GM23338 (cell line): ENCODE data around the gene TAAR6.

ENCODE experiments used
- CREB1 ChIP-seq: fragments of 250-450 bp; sonication (Bioruptor Pico); IDR thresholded peaks from 2 replicates; pipeline ENCODE4 v1.5.0; 2020; ENCODE audit warnings: low read depth, mild to moderate bottlenecking, moderate library complexity
- EZH2 ChIP-seq: fragments of 200-600 bp; sonication (generic); IDR thresholded peaks from one replicate; pipeline ENCODE4 v1.8.0; 2017; ENCODE audit warnings: antibody characterized with exemption, mild to moderate bottlenecking, low read depth; ENCODE audit not compliant: unreplicated experiment
- POLR2AphosphoS5 ChIP-seq: IDR thresholded peaks from 2 replicates; pipeline ENCODE4 v1.6.1; 2016; ENCODE audit warnings: antibody characterized with exemption, low read depth
- STAT1 ChIP-seq: IDR thresholded peaks from one replicate; pipeline ENCODE4 v1.6.1; 2016; ENCODE audit warnings: antibody characterized with exemption; ENCODE audit not compliant: unreplicated experiment
- ZNF114 ChIP-seq: fragments of 250-450 bp; sonication (Bioruptor Pico); IDR thresholded peaks from 2 replicates; pipeline ENCODE4 v1.5.0; 2020; ENCODE audit warnings: mild to moderate bottlenecking, moderate library complexity
- ZNF331 ChIP-seq: fragments of 250-450 bp; sonication (Bioruptor Pico); IDR thresholded peaks from 2 replicates; pipeline ENCODE4 v1.5.0; 2020; ENCODE audit warnings: low read depth, mild to moderate bottlenecking, moderate library complexity
- TF ChIP-seq, protein P1 (sequence below), 2 experiments: fragments of 200-600 bp in 1 of 2; sonication (generic) in 1 of 2; conservative IDR thresholded peaks; 2 replicates each; pipeline versions ENCODE4 v1.5.1 to v1.6.1; 2016 to 2017; ENCODE audit warnings: antibody characterized with exemption in 2 of 2, low read depth in 2 of 2, mild to moderate bottlenecking in 2 of 2, moderate library complexity in 1 of 2
- TF ChIP-seq, protein P2 (sequence below): IDR thresholded peaks from 2 replicates; pipeline ENCODE4 v1.6.1; 2016; ENCODE audit warnings: antibody characterized with exemption
- TF ChIP-seq, protein P3 (sequence below): IDR thresholded peaks from one replicate; pipeline ENCODE4 v1.6.1; 2018; ENCODE audit warnings: antibody characterized with exemption; ENCODE audit not compliant: unreplicated experiment

DNA sequence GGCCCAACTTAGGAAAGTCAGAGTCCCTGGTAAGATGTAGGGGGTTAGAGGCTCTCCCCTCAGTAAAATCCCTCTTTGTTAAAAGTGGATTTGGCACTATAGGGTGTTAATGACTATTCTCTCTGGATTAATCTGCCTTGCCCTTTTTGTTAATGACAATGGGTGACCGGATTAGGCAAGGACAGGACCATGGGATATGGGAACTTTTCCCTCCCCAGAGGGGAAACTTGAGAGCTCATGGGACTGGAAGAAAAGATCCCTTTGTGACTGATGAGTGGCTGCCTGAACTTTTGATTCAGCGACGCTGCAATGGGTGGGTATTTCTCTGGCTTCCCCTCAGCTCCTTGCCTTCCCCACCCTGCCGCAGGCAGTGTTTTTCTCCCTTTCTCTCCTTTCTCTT is 44.3 kb upstream of the TAAR6 start:
- TF ChIP-seq, protein P1, sequence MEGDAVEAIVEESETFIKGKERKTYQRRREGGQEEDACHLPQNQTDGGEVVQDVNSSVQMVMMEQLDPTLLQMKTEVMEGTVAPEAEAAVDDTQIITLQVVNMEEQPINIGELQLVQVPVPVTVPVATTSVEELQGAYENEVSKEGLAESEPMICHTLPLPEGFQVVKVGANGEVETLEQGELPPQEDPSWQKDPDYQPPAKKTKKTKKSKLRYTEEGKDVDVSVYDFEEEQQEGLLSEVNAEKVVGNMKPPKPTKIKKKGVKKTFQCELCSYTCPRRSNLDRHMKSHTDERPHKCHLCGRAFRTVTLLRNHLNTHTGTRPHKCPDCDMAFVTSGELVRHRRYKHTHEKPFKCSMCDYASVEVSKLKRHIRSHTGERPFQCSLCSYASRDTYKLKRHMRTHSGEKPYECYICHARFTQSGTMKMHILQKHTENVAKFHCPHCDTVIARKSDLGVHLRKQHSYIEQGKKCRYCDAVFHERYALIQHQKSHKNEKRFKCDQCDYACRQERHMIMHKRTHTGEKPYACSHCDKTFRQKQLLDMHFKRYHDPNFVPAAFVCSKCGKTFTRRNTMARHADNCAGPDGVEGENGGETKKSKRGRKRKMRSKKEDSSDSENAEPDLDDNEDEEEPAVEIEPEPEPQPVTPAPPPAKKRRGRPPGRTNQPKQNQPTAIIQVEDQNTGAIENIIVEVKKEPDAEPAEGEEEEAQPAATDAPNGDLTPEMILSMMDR (conservative IDR thresholded peaks at IDR 0.05; ENCODE audit: low read depth in 2 of 2): no peak
- TF ChIP-seq CREB1 (CRISPR knock-in tag) (no peak), EZH2 (no peak), POLR2AphosphoS5 (no peak), ZNF331 (CRISPR knock-in tag) (no peak), ZNF114 (CRISPR knock-in tag) (no peak), STAT1 (no peak)
- TF ChIP-seq, protein P2, sequence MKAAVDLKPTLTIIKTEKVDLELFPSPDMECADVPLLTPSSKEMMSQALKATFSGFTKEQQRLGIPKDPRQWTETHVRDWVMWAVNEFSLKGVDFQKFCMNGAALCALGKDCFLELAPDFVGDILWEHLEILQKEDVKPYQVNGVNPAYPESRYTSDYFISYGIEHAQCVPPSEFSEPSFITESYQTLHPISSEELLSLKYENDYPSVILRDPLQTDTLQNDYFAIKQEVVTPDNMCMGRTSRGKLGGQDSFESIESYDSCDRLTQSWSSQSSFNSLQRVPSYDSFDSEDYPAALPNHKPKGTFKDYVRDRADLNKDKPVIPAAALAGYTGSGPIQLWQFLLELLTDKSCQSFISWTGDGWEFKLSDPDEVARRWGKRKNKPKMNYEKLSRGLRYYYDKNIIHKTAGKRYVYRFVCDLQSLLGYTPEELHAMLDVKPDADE: no peak
- TF ChIP-seq, protein P3, sequence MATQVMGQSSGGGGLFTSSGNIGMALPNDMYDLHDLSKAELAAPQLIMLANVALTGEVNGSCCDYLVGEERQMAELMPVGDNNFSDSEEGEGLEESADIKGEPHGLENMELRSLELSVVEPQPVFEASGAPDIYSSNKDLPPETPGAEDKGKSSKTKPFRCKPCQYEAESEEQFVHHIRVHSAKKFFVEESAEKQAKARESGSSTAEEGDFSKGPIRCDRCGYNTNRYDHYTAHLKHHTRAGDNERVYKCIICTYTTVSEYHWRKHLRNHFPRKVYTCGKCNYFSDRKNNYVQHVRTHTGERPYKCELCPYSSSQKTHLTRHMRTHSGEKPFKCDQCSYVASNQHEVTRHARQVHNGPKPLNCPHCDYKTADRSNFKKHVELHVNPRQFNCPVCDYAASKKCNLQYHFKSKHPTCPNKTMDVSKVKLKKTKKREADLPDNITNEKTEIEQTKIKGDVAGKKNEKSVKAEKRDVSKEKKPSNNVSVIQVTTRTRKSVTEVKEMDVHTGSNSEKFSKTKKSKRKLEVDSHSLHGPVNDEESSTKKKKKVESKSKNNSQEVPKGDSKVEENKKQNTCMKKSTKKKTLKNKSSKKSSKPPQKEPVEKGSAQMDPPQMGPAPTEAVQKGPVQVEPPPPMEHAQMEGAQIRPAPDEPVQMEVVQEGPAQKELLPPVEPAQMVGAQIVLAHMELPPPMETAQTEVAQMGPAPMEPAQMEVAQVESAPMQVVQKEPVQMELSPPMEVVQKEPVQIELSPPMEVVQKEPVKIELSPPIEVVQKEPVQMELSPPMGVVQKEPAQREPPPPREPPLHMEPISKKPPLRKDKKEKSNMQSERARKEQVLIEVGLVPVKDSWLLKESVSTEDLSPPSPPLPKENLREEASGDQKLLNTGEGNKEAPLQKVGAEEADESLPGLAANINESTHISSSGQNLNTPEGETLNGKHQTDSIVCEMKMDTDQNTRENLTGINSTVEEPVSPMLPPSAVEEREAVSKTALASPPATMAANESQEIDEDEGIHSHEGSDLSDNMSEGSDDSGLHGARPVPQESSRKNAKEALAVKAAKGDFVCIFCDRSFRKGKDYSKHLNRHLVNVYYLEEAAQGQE: no peak
